ENCODE data around the gene CAPN13.
"Not testable (repeated sequence)": the region's sequence is repeated elsewhere in the genome, so short reads cannot be mapped to it uniquely, and the experiment has no call there.

The CAPN13 gene

DNA sequence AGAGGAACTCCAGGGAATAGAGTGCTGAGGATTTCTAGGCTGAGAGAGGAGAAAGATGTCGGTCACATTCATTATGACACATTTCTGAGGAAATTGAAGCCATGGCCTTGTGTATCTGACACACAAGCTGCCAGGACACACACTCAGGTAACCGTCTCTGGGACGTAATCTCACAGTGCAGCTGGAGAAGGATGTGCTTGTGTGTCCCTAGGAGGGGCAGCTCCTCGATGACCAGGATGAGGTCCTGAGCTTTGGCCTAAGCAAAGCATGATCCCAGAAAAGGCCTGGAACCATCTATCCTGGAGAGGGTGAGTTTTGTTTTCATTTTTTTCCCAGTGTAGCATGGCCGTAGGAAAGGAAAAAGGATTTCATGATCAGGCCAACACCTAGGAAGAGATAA, 102.2 kb downstream of the CAPN13 start:
- DNase-seq (ENCODE audit: low spot score), result no peak

DNA sequence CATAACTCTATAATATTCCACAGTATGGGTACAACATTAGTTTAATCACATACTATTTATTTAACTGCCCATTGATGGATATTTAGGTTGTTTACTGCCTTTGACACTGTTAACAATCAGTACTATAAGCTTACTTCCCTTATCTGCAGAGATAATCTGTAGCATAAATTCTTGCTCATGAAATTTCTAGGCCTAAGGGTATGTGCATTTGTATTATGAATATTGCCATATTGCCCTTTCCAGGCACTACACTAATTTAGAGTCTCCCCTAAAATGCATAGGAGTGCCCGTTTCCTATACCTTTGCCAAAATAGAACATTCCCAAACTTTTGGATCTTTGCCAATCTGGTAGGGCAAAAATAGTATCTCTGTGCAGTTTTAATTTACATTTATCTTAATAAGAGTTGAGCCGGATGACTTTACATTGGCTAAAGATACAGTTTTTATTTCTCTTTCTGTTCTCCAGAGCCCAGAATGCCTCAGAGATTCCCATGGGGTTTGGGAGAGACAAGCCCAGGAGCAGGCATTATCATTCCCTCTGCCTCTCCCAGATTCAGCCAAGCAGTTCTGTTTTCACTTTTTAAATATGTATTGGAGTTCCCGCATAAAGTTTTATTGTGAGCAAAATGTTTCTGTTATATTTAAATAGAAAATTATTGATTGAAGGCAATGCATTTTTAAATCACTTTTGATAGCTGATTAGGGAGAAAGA, 102.8 kb downstream of the CAPN13 start:
- DNase-seq (ENCODE audit: low spot score), result no peak

DNA sequence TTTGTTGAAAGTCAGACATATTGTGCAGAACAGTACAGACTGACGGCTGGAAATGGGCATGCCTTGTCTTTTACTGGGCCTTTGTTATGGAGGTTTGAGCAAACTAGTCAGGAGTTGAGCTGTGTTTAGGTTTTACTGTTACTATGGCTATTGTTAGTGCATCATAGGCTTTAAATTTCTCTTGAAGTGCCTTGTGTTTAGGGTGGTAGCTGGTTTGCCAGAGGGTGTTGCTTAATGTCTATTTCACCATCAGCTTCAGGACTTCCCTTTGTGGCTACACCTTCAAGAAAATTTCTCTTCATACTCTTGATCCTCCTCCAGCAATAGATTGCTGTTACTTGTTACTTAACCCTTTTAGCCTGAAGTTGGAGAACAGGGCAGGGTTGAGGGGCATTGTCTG, 104.6 kb downstream of the CAPN13 start:
- DNase-seq (ENCODE audit: low spot score), result no peak

DNA sequence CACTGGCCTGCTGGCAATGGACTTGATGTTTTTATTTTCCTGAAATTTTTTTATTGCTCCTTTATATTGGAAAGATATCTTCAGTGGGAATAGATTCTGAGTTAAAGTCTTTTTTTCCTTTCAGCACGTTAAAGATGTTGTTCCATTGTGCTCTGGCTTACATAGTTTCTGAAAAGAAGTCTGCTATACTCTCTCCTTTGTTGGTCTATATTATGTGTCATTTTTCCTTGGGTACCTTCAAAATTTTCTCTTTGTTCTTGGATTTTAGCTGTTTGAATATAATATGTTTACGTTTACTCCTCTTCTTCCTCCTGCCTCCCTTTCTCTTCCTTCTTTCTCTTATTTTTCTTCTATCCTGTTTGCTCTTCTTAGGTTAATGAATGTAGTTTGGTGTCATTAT, 105.5 kb downstream of the CAPN13 start:
- no peak for DNase-seq (ENCODE audit: low spot score)

DNA sequence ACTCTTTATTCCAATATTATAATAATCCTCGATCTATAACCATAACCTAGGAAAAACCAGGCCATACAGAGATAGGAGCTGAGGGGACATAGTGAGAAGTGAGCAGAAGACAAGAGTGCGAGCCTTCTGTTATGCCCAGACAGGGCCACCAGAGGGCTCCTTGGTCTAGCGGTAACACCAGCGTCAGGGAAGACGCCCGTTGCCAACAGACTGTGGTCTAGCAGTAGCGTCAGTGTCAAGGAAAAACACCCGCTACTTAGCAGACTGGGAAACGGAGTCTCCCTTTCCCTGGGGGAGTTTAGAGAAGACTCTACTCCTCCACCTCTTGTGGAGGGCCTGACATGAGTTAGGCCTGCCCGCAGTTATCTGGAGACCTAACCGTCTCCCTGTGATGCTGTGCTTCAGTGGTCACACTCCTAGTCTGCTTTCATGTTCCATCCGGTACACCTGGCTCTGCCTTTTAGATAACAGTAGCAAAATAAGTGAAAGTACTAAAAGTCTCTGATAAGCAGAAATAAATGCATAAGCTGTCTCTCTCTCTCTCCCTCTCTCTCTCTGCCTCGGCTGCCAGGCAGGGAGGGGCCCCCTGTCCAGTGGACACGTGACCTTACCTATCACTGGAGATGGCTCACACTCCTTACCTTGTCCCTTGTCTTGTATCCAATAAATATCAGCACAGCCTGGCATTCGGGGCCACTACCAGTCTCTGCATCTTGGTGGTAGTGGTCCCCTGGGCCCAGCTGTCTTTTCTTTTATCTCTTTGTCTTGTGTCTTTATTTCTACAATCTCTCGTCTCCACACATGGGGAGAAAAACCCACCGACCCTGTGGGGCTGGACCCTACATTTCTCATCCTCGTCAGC, 109.8 kb downstream of the CAPN13 start:
- DNase-seq (ENCODE audit: low spot score), result not testable (repeated sequence)

DNA sequence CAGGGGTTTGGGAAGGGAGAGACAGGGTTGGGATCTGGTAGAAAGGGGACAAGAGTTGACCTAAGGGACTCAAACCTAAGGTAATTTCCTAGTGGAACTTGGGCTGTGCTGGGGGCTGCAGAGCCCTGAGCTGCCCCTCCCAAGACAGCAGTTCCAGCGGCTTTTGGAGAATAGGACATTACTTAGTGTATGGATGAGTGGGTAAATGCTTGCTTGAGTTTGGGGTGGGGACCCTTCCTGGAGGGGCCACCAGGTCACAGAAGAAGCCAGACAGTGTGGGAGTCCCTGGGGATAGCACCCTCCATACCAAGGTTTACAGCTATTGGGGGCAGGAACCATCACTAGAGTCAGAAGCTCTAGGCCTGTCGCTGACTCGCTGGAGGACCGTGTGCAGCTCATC, 111.5 kb downstream of the CAPN13 start:
- no peak for DNase-seq (ENCODE audit: low spot score)

DNA sequence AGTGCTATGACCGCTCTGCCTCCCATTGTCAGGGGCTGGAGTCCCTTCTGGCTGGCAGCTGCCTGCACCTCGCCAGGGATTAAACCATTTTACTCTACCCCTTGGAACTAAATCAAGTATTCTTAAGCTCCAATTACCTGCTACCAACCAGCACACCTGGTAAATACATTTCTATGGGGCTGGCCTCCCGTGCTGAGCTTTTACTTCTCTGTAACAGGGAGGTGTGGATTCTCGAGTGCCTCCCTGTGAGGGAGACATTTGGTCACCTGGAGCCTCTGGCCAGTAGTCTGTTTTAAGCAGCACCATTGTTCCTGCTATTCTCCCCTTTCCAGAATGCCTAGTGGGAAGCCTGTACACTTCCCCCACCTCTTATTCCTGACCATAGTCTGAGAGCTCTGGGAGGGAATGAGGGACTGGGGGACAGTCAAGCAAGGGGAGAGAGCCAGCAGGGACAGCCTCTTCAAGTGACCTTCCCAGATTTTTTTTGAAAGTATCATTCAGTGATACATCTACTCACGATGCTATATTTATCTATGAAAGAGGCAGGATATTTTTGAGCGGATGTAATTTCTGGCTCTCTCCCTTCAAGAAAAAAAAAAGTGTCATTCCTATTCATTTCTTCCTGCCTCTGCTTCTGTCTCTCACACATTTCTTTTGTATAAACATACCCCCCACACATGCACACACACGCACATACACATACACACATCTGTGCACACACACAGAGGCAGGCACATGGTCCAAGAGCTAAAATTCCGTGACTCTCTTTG, 112.8 kb downstream of the CAPN13 start:
- no peak for DNase-seq (ENCODE audit: low spot score)

DNA sequence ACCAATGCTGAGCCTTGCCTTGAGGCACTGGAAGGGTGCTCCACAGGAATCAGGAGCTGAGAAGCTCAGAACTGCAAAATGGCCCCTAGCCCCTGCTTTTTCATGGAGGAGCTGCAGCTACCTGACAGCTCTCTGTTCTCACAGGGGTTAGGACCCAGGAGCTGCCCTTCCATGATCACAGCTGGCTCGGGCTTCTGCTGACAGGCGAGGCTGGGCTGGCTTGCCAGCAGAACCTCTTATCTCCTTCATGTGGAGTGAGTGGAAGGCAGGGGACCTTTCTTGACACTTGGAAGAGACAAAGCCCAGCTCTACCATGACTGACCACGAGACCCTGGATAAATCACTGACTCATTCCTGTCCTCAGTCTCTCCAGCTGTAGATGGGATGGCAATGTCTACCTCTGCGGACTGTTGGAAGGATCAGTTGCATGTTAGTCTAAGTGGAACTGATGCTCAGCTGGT, 113.4 kb downstream of the CAPN13 start:
- no peak for DNase-seq (ENCODE audit: low spot score)

DNA sequence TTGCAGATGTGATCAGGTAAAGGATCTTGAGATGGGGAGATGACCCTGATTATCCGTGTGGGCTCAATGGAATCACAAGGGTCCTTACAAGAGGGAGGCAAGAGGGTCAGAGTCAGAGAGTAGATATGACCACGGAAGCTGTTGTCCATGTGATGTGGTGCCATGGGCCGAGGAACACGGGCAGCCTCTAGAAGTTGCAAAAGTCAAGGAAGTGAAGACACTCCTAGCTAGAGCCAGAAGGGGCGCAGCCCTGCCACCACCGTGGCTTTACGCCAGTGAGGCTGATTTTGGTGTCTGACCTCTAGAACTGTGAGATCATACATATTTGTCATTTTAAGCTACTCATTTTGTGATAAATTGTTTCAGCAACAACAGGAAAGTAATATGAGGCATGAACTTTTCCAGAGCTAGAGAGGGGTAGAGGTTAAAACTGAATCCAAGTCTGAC, 114.4 kb downstream of the CAPN13 start:
- DNase-seq (ENCODE audit: low spot score), result no peak

DNA sequence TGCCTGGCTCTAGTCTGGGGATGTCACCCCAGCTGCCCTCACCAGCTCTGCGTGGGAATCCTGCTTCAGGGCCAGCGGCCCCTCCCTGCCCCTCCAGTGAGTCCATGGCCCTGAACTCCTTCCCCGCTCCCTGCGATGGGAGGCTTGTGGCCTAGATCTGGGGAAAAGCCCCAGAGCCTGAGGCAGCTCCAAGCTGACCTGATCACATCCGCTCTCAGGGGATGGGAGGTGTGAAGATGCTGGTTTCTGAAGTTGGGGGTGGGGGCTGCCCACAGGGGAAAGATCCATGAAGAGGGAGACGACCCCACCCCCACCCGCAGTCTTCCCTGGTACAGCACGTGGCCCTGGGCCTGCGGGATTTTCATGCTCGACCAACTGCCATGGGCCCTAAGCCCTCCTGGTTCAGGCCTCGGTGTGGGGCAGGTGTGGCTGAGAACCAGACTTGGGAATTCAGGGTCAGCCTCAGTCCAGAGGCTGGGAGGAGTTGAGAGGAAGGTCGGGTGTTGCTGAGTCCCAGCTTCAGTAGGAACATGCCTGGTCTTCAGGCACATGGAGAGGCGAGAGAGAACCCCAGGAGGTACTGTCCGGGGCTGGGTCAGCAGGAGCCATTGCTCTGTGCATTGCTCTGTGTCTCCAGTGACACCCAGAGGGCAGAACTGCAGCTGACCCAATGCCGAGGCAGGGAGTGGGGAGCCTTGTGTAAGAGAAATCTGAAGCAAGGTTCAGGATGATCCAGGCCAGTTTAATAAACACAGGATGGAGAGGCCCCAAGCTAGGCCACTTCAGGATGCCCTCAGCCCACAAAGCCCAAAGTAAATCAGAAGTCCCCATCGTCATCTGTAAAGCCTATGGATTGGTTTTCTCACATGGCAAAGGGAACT, 115.1 kb downstream of the CAPN13 start:
- DNase-seq (ENCODE audit: low spot score), result no peak

DNA sequence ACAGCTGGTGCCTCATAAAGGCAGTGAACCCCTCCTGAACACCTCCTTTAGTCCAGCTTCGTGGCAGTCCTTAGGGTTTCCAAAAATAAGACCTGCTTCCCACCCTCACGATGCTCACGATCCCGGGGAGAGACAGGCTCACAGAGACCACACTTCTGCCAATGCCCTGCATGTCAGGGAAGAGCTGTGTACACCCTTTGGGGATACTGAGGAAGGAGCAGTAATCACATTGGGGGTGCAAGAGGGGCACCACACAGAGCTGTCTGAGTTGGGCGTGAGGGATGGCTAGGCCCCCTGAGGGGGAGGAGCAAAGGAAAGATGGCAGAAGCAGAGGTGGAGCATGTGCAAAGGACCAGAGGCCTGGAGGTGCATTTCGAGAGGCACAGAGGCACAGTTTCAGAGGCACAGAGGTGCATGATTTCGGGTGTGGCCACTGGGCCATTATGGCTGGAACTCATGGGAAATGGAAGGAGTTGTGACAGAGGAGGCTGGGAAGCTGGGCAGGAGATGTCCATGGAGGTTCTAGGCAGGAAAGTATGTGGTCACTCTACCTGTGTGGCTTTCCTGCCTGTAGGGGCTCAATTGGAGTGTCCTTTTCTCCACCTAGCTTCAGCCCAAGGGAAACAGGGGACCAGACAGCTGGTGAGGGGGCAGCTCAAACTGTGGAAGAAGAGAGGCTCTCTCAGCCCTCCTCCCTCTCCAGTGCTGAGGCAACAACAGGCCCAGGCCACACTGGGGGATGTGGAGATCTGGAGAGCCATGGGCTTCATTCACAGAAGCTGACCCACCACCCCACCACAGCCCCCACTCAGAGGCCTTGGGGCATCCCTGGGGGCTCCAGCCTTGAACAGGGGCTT, 115.9 kb downstream of the CAPN13 start:
- no peak for DNase-seq (ENCODE audit: low spot score)

DNA sequence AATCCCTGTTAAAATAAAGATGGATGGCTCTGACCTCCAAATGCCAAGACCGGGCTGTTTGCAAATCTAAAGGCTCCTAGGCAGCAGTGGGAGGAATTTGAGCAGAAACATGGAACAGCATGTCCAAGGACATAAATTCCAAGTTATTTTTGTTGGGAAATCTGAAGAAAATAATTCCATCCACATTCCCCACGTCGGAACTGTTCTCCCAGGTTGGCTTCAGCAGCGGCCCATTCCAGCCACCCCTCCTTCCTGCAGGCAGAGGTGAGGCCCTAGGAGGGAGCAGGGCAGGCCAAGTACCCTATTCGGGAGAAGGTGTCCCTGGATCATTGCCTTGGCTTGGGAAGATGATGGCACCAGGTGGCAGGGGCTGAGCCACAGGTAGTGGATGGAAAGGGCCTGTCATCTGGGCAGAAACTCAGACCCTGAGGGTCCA, 117.1 kb downstream of the CAPN13 start:
- no peak for DNase-seq (ENCODE audit: low spot score)

DNA sequence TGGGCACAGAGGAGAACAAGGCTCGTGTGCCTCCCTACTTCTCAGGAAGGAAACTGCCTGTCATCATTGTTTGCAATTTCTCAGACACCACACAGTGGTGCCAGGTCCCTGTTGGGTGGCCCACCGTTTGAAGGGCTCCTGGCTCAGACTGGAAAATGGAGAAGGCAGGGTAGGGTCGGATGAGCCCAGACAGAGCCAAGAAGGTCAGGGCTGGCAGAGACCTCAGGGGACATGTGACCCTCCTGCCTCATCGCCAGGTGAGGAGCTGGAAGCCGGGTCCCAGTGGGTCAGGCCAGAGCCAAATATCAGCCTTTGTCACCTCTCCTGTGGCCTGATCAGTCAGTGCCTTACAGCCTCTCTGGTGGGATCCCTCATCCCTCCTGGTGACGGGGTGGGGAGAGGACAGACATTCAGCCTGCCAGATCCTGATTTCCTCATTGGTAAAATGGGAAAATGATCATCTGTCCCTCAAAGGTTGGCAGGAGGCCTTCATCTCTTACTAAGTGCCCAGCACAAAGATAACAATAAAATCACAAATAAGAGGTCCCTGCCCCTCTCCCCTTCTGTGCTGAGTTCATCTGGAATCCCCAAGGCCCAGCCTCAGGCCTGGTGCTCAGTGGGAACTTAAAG, 117.6 kb downstream of the CAPN13 start:
- DNase-seq (ENCODE audit: low spot score), result no peak

DNA sequence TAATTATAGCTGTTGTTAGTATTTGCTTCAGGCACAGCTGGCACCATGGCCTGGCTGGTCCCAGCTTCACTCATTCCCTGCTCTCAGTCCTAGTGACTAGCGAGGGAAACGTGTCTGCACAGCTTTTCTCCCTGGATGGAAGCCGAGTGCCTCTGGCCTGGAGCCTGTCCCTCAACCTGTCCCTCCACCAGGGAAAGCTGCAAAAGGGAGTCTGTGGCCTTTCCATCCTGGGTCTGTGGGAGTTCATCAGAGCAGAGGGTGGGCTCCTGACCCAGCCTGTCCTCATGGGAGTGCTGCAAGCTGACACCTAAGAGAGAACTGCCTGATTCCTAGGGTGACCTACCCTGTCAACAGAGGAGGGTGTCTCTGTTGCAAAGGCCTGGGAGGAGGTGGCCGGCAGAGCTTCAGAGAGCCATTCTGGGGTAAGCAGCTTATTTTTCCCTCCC, 118.3 kb downstream of the CAPN13 start:
- no peak for DNase-seq (ENCODE audit: low spot score)

DNA sequence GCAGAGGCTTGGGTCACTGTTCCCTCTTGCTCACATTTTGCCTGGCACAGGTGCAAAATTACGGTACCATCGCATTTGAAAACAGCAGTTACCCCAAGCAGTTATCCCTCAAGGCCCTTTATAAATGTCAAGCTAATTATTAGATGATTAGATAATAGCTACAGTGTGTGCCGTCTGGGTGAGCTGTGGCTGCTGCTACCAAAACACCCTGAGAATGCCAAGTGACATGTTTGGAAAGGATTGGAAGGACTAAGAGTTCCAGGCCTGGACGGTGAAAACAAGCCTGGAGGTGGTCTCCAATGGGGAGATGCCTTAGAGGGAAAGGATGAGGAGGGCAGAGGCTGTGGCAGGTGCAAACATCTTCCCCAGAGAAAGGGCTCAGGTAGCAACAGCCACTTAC, 120.6 kb downstream of the CAPN13 start:
- DNase-seq (ENCODE audit: low spot score), result no peak

DNA sequence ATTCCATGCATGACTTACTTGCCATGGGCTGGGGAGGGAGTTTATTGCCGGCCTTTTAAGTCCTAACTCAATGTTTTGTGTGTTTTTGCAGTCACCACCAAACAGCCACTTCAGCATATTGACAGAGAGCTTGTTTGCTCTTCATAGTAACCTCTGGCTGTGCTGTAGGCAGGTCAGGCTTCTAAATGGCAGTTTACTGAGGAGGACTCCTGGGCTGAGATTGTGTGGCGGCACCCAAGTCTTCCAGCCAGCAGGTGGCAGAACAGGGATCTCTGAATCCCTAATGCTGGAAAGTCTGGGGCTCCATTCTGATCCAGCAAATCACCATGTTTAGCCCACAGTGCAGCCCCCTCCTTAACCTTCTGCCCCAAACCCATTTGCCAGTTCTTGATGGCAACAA, 121.2 kb downstream of the CAPN13 start:
- DNase-seq (ENCODE audit: low spot score), result no peak

DNA sequence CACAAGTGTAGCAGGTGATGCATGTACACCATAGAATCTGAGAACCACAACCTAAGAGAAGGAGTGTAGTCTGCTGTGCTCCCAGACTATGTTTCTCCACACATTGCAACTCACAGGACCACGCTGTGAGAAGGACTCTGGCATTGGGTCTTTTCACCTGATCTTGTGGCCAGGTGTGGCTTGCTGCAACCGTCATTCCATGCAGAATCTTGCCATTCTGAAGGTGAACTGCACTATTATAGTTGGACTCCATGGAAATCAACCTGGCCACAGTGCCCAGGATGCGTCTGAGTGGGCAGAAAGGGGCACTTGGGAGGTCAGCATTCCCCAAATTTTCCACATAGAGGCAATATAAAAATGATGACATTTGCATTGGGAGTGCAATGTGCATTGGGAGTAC, 122.2 kb downstream of the CAPN13 start:
- no peak for DNase-seq (ENCODE audit: low spot score)

DNA sequence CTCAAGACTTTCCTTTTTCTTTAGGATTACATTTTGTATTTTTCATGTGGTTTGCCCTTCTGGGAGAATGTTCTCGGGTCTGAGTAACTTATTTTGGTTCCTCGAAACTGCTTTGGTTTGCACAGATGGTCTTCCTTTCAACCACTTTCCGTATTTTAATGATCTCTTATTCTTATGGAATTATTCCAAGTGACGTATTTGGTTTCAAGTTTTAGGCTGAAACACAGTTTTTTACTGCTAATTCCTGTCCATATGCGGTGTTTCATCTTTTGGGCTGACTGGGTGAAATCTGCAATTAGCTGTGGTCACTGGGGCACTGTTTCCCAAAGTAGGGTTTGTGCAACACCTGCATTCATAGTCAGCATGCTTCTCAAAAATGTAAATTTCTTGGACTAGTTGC, 122.7 kb downstream of the CAPN13 start:
- no peak for DNase-seq (ENCODE audit: low spot score)

DNA sequence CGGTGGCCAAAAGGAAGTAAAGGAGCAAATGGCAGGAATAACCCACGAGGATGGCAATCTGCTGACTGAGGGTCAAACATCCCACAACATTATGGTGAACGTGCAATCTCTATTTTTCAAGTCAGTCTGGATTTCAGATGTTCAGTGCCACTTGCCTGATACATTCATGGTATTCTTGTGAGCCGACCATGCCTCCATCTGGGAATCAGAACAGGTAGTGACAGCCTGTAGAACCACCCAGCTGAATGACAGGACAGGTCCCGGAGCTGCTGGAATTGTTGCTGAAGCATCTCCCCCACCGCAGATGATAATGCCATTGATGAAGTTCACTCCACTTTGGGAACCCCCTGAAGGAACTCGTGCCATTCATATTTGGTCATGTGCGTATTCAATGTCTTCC, 123.2 kb downstream of the CAPN13 start:
- DNase-seq (ENCODE audit: low spot score), result no peak
